Sciatic nerve (tissue), 2 donors: ENCODE measurements around the gene PHETA1. TPM values are rescaled to one million over a fixed set of nuclear protein-coding genes. Genes with fewer than 3 reads are reported as not detected.
"Not testable (repeated sequence)": the region's sequence is repeated elsewhere in the genome, so short reads cannot be mapped to it uniquely, and the experiment has no call there.

Experiments used
- ATAC-seq: fragments of 200-7000 bp; cut with Tn5 transposase; one replicate; pipeline ENCODE4 v1.9.1; 2020; ENCODE audit warnings: mild to moderate bottlenecking, moderate library complexity
- DNase-seq: peaks from one replicate; pipeline ENCODE4 v3.0.0-alpha.2; 2020; ENCODE audit warnings: low spot score
- intact Hi-C: fragments of 100-400 bp; cut with DNase I; formaldehyde crosslinking; loops from one replicate; pipeline ENCODE4 v1.14.2; 2022
- total RNA-seq: library from RNA; stranded (reverse); fragmentation: NEBNext Ultra II Directional; extraction: Animal tissue kit (Norgen Biotek cat#: 25700); gene quantifications from one replicate; pipeline ENCODE4 v1.2.1, GENCODE V29; 2021
- donor health status: DM: no; HTN: no; CAD: no.
- donor health status: DM: no; HTN: no; CAD: no.

The PHETA1 gene
- total RNA-seq, 1 donor from 2014 or later, result 12.0 TPM

DNA sequence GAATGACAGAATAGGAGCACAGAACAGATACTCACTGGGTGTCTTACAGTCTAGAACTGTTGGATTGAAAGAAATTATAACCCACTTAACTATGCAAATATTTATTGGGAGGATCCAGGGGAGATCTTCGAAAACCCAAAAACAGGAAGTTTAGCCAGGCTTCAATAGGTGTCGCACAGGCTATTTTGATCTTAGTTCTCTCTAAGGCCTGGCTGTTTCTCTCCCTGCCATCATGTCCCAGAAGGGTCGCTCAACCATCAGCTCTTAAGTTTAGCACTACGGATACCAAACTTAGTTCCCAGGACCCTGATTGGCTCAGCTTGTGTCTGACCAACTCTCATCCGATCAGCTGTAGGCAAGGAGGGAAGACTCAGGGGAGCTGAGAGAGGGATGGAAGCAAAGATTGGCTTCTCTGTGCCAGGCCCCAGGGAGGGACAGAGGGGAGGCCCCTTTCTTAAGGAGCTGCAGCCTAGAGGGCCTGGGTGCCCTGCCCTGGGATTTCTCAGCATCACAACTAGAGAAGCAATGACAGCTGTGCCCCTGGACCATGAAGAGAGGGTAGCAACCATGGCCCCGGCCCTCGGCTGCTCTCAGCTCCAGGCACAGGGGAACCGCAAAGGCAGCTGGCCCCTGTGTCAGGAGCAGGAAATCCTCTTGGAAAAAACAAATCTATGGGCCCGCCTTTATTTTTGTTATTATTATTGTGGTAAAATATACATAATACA, 13.5 kb downstream of the PHETA1 start:
- ATAC-seq, result no peak
- DNase-seq, result no peak
- intact Hi-C loops, result no loop called here

DNA sequence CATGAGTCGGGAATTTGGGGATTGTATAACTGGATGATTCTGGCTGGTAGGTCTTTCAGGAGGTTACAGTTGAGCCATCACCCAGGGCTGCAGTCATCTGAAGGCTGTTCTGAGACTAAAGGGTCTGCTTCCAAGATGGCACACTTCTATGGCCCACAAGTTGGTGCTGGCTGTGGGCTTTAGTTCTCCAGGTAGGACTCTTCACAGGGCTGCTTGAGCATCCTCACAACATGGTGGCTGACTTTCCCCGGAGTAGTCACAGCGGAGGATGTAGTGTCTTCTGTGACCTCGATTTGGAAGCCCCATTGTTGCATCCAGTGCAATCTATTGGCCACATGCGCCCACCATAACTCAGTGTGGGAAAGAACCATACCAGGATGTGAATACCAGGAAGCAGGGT, 14.4 kb downstream of the PHETA1 start:
- DNase-seq (no peak), ATAC-seq (no peak)
- intact Hi-C loops, result no loop called here

DNA sequence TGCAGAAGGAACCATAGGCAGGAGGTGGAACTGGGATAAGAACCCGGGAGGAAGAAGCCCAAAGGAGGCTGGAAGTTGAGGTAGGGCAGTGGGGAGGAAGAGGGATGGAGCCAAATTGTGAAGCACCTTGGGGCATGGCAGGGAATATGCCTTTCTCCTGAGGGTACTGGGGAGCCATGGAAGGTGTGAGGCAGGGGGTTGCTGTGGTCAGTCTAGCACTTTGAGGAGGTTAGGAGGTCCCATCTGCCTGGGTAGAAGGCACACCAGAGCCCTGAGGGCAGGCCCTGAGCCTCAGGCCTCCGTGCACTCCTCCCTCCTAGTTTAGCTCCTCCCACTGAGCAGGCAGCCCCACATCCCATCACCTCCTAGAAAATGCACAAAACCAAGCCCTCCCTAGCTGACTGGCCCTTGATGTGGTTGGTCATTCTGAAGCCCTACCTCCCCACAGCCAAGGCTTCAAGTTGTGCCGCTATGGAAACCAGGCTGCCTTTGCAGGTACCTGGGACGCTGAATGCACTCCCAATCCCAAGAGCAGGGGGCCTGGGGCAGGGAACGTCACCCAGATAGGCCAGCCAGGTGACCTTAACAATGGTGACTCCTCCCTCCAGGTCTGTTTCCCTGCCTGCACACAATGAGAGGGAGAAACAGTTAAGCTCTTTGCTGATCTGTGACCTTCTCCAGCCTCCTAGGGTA, 15.1 kb downstream of the PHETA1 start:
- ATAC-seq (no peak), DNase-seq (no peak)
- intact Hi-C loops, result no loop called here

DNA sequence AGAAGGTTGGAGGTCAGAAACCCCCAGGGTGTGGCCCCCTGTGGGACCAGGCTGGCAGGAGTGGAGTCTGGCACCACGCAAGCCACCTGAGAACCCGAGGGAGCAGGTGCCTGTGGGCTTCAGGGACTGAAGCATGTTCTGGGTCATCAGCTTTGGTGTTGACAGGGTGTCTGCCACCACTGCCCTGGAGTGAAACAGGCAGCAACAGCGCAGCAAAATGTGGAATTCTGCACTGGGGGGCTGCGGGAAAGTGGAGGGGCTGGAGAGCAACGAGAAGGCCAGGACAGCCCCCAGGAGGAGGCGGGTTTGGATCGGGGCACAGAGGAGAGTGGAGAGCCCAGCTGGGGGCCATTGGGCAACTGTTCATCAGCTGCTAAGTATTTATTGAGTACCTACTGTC, 15.9 kb downstream of the PHETA1 start:
- intact Hi-C loops, result no loop called here
- ATAC-seq, result no peak
- DNase-seq, result no peak

DNA sequence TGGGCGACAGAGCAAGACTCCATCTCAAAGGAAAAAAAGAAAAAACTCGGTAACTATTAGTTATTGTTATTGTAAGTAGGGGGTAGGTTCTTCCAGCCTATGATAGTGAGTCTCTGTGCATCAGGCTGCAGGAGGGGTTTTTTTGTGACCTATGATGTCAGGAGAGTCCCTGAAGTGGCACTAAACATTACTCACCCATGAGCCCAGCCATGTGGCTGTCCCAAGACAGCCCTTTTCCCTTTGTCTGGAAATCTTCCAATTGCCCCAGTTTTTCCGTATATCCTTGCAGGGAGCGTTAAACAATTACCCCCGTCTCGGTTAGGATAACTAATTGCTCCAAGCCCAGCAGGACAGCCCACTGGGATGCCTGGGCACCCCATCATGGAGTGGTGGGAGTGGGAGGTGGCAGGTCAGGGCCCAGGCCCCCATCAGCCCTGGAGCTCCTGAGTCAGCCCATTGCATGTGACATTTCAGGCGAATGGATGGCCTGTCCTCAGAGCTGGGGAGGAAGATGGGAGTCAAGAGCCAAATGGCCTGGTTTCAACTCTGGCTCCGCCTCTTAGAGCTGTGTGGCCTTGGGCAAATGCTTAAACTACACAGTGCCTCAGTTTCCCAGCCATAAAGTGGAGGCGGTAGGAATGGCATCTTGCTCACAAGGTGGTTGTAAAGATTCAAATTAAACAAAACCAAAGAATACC, 16.4 kb downstream of the PHETA1 start:
- ATAC-seq (no peak), DNase-seq (no peak)
- intact Hi-C loops, result no loop called here

DNA sequence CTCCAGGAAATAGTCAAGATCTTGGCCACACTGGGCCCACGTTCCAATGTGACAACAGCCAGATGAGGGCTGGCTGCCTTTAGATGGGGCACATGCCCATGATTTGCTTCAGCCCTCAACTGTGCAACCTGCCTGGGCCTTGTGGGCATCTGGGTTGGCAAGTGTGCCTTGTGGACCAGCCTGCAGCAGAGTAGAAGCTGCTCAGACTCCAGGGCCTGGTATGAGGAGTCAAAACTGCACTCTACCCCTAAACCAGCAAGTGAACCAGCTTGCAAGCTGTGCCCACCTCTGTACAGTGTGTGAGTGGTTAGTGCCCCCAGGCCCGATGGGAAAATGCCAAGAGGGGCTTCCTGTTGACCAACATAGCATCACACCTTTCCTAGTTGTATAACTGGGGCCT, 17.9 kb downstream of the PHETA1 start:
- intact Hi-C loops, result no loop called here
- no peak for ATAC-seq
- DNase-seq, result no peak

DNA sequence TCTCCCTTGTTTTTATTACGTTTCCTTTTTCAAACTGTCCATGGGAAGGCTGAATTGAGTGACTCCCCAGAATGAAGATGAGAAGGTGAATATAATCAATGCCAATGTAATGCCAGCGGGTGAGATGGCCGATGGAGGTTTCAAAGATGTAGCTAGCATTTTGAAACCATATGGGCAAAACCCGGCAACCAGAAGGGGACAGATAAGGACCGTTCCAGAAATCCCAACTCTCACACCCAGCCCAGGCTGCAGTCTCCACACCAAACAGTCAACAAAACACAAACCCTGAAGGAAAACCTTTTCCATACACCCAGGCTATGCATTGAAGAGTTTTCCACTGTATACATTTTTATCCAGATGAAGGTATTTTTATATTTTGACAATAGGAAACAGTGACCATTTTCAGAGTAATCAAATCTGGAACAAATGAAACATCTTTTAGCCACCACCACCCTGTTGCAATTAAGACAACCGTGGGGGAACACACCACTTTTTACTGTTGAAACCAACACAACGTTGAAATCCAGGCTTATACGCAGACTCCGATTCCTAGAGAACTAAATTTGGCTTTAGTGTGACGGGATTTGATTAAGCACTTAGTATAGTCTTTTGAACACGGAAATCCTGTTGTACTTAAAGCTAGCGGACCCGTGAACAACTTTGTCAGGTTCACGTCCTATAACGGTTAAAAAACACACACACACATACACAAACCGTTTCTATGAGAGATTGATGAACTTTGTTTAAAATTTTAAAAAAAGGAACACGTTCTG, 19.0 kb downstream of the PHETA1 start:
- no peak for DNase-seq
- ATAC-seq, result no peak
- intact Hi-C loops, result no loop called here

DNA sequence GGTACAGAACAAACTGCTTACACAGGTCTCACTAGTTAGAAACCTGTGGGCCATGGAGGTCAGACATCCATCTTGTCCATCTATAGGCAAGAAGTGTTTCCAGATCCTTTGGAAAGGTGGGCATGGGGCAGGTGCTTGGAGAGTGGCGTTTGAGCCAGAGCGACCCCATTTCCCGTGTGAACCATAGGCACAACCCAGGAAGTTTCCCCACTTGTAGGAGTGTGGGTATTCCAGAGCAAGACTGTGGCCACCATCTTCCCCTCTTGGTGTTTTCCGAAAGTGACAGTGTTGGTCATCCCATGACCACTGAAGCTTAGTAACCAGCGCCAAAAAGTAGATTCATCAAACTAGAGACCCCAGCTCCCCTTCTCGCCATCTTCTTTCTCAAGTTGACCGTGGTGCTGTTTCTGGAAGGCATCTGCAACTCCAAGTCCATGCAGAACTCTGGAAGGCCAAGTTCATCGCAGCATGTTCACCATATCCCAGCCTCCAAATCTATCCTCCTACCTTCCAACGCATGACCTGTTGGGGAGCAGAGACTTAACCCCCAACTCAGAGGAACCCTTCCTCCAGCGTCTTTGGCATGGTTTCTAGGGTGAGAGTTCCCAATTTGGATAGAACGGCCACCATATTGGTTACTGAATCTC, 19.7 kb downstream of the PHETA1 start:
- ATAC-seq, result no peak
- intact Hi-C loops, result no loop called here

DNA sequence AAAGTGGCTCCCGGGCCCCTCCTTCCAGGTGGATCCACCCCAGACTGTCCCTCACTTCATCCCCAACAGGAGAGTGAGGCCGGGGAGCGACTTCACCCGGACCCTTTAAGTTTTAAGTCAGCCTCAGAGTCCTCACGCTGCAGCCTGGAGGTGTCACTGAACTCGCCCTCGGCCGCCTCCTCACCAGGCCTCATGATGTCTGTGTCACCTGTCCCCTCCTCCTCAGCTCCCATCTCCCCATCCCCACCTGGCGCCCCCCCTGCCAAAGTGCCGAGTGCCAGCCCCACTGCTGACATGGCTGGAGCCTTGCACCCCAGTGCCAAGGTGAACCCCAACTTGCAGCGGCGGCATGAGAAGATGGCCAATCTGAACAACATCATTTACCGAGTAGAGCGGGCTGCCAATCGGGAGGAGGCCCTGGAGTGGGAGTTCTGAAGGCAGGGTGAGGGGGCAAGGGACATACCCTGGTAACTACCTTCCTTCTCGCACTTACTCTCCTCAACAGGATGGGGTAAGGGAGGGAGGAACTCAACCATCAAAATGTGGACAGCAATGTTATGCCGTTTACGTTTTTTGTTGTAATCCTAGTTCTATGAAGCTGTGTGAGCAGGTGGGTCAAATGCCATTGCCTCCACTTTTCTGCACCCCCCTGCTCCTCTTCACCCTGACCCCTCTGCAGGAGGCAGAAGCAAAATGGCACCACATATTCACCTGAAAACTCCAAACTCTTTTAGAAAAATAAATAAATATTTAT, 20.8 kb downstream of the PHETA1 start:
- DNase-seq (no peak), ATAC-seq (no peak)
- intact Hi-C loops, result no loop called here

More for the DNA sequence above, 19.7 kb downstream of the PHETA1 start:
- no peak for DNase-seq

DNA sequence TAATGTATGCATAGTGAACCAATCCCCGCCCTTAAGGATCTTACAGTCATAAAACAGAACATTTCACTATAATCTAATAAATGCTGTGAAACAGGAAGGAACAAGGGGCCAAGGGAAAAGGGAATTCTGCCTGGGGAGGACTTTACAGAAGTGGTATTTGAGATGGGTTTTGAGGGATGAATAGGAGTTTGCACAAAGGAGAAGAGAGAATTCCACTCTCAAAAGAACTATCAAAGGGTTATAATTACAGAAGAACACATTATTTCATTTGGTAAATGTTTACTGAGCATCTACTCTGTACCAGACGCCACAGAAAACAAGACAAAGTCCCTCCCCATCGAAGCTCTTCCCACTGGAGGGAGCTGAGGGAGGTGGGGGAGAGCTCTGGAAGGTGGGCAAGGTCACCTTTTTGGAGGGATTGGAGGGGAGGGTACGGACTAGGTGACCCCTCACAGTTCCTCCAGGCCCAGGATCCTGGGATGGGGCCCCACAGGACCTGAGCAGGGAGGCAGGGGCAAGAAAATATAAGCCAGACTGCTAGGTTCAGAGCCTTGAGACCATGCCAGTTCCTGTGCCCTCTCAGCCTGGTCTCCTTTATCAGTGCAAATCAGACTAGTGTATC, 24.5 kb downstream of the PHETA1 start:
- DNase-seq (no peak), ATAC-seq (no peak)
- intact Hi-C loops, result no loop called here

DNA sequence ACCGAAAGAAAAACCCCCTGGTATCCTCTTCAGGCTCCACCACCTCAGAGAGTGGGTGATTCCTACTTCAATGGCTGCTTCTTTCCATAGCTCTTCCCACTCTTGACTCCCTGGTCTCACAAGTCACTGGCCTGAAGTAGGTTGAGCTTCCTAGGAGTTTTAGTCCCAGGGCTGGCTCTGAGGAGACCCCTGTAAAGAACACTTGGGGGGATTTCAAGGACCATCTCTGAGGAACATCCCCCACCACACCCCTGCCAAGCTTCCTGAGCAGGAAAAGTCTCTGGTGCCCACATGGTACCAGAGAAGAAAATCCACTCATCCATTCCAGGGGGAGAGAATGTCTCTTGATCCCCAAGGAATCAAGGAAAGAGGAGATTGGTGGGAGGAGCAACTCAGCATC, 25.7 kb downstream of the PHETA1 start:
- intact Hi-C loops, result no loop called here
- no peak for ATAC-seq
- DNase-seq, result no peak

DNA sequence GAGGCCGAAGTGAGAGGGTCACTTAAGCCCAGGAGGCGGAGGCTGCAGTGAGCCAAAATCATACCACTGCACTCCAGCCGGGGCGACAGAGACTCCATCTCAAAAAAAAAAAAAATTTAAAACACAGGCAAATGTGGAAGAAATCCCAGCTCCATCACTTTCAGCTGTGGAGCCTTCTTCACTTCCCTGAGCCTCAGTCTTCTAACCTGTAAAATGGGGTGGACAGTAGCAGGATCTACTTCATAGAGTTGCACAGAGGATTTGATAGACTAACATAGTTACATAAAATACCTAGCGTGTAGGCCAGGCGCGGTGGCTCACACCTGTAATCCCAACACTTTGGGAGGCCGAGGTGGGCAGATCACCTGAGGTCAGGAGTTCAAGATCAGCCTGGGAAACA, 26.5 kb downstream of the PHETA1 start:
- DNase-seq (no peak), ATAC-seq (no peak)
- intact Hi-C loops, result no loop called here

DNA sequence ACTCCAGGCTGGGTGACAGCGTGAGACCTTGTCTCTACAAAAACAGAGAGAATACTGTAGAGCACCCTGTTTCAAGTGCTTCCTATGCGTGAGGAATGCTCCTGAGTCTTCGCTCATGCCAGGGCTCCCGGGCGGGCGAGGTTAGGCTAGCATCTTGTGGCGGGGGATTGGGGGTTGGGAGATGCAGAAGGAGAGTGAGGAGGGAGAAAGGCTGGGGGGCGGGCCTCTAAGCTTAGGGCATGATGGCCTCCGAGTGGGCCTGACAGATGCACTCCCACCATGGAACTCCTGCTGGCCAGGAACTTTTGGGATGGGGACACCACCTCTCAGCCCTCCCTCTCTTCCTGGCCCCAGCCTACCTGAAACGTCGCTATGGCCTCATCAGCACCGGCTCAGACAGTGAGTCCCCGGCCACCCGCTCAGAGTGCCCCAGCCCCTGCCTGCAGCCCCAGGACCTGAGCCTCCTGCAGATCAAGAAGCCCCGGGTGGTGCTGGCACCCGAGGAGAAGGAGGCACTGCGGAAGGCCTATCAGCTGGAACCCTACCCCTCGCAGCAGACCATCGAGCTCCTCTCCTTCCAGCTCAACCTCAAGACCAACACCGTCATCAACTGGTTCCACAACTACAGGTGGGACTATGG, 27.3 kb downstream of the PHETA1 start:
- ATAC-seq, result no peak
- no peak for DNase-seq
- intact Hi-C loops, result no loop called here

DNA sequence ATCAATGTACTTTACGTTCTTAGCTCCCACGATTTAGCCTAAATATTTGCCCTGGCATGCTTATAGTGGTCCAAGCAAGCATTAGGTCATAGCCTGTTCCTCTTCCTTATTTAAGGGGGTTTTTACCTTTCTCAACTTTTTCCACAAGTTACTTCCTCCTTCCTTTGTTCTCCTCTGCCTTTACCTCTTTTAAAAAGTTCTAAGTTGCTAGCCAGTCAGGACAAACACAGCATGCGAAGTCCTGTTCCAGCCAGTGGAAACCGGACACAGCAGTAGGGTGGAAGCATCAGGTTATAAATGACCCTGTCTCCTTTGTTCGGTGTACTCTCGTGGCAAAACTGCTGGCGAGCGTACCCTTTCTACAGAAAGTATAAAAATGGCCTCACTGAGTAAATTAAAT, 28.2 kb downstream of the PHETA1 start:
- ATAC-seq, intact Hi-C loops, DNase-seq: not testable (repeated sequence)

DNA sequence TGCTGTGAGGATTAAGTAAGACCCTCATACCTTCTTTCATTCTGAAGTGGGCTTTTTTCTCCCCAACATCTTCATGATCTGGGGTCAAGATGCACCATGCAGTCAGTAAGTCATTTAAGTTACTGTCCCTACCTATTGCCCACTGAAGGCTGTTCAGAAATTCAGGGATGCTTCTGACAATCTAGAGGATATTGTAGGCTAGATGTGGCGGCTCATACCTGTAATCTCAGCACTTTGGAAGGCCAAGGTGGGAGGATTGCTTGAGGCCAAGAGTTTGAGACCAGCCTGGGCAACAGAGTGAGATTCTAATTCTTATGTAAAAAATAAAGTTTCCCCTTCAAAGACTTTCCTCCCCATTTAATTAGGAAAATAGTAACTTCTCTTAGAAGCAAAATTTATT, 28.7 kb downstream of the PHETA1 start:
- no peak for DNase-seq
- no peak for ATAC-seq
- intact Hi-C loops, result no loop called here

DNA sequence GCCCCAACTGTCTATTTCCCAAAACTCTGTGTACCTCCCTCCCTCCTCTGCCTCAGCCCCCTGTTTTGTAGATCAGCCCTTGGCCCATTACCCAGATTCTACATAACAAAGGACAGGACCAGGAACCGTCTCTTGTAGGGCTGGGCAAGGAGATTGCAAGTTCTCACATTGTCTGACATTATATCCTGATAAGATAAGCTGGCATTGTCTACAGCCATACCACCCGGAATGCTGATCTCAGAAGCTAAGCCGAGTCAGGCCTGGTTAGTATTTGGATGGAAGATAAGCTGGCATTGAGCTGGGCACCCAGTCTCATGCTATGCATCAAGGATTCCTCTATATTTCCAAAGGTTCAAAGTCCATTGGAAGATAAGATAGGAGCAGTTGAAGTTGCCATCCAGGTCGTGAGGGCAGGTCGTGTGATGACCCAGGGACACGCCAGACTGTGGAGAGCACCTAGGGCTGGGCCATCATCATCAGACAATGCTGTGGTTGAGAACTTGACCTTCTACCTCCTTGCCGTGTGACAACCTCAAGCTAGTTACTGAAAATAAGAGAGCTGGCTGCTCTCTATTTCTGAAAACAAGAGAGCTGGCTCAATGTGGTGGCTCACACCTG, 29.5 kb downstream of the PHETA1 start:
- ATAC-seq (no peak), DNase-seq (no peak)
- intact Hi-C loops, result no loop called here

DNA sequence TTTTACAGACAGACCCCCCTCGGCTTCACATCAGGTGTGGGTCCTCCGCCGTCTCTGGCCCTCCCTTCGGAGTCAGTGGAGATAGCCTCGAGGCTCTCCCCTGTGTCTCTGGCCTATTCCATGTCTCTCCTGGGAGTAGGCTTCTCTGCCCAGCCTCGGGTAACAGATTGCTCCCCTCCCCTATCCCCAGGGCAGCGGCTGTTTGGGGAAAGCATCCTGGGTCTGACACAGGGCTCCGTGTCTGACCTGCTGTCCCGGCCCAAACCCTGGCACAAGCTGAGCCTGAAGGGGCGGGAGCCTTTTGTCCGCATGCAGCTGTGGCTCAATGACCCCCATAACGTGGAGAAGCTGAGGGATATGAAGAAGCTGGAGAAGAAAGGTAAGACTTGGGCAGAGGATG, 30.8 kb downstream of the PHETA1 start:
- no peak for ATAC-seq
- no peak for DNase-seq
- intact Hi-C loops, result no loop called here
